TTC549 (cell line): ENCODE measurements around the gene POLDIP3.
"Not testable (repeated sequence)": the region's sequence is repeated elsewhere in the genome, so short reads cannot be mapped to it uniquely, and the experiment has no call there.

Experiments used
- FAIRE-seq: peaks from 2 replicates; lab custom pipeline; 2012; peaks lifted over from hg19 to GRCh38; lab: Jason Lieb, UNC

Gene POLDIP3

GRCh38 chr22:42585096-42585495 is 29.6 kb downstream of the POLDIP3 start:
- FAIRE-seq: no peak

GRCh38 chr22:42584364-42584940 is 30.2 kb downstream of the POLDIP3 start:
- FAIRE-seq: no peak

- FAIRE-seq: no peak
Observed at GRCh38 chr22:42582987-42583386, 31.7 kb downstream of the POLDIP3 start.

GRCh38 chr22:42581762-42582716 is 32.6 kb downstream of the POLDIP3 start:
- no peak for FAIRE-seq

GRCh38 chr22:42581194-42581761 is 33.4 kb downstream of the POLDIP3 start:
- not testable (repeated sequence) for FAIRE-seq

- not testable (repeated sequence) for FAIRE-seq
Observed at GRCh38 chr22:42580040-42580439, 34.6 kb downstream of the POLDIP3 start.

- no peak for FAIRE-seq
Observed at GRCh38 chr22:42577623-42578240, 37.0 kb downstream of the POLDIP3 start.

- FAIRE-seq: not testable (repeated sequence)
Observed at GRCh38 chr22:42577141-42577540, 37.5 kb downstream of the POLDIP3 start.

GRCh38 chr22:42575996-42576574 is 38.6 kb downstream of the POLDIP3 start:
- not testable (repeated sequence) for FAIRE-seq

GRCh38 chr22:42574468-42574867 is 40.2 kb downstream of the POLDIP3 start:
- FAIRE-seq: not testable (repeated sequence)

- FAIRE-seq: peak; percentile 56
Observed at GRCh38 chr22:42574046-42574445, 40.6 kb downstream of the POLDIP3 start.

- FAIRE-seq: not testable (repeated sequence)
Observed at GRCh38 chr22:42571068-42571467, 43.6 kb downstream of the POLDIP3 start.

- FAIRE-seq: not testable (repeated sequence)
Observed at GRCh38 chr22:42570580-42570979, 44.1 kb downstream of the POLDIP3 start.

- FAIRE-seq: not testable (repeated sequence)
Observed at GRCh38 chr22:42567950-42568349, 46.7 kb downstream of the POLDIP3 start.

- FAIRE-seq: no peak
Observed at GRCh38 chr22:42565956-42566355, 48.7 kb downstream of the POLDIP3 start.

GRCh38 chr22:42564699-42565098 is 50.0 kb downstream of the POLDIP3 start:
- FAIRE-seq: no peak

- not testable (repeated sequence) for FAIRE-seq
Observed at GRCh38 chr22:42563943-42564342, 50.7 kb downstream of the POLDIP3 start.

GRCh38 chr22:42562684-42563083 is 52.0 kb downstream of the POLDIP3 start:
- no peak for FAIRE-seq

GRCh38 chr22:42562279-42562678 is 52.4 kb downstream of the POLDIP3 start:
- FAIRE-seq: no peak

GRCh38 chr22:42561856-42562255 is 52.8 kb downstream of the POLDIP3 start:
- no peak for FAIRE-seq

- FAIRE-seq: no peak
Observed at GRCh38 chr22:42560781-42561180, 53.9 kb downstream of the POLDIP3 start.

- no peak for FAIRE-seq
Observed at GRCh38 chr22:42560381-42560780, 54.3 kb downstream of the POLDIP3 start.
